Upper lobe of left lung (tissue), 6 donors: ENCODE results near the gene EPM2AIP1. TPM values are rescaled to one million over a fixed set of nuclear protein-coding genes. Genes with fewer than 3 reads are reported as not detected.
"Not testable (repeated sequence)": the region's sequence is repeated elsewhere in the genome, so short reads cannot be mapped to it uniquely, and the experiment has no call there.

Experiments
- ATAC-seq, 2 donors: fragments of 200-7000 bp; cut with Tn5 transposase; one replicate each; pipeline ENCODE4 v1.9.1; 2022; ENCODE audit warnings: mild to moderate bottlenecking in 2 of 2, moderate library complexity in 2 of 2; ENCODE audit not compliant: low FRiP score in 2 of 2
- DNase-seq, 2 donors: peaks; one replicate each; pipeline ENCODE4 v3.0.0-alpha.2; 2019 to 2020
- H3K27ac ChIP-seq, 4 donors: fragments of 200-600 bp; sonication (generic); one replicate each; pipeline ENCODE4 v1.5.1; 2016 to 2019
- H3K27me3 ChIP-seq, 4 donors: fragments of 200-600 bp; sonication (generic); one replicate each; pipeline ENCODE4 v1.5.1; 2017 to 2019
- H3K36me3 ChIP-seq, 4 donors: fragments of 200-600 bp; sonication (generic); one replicate each; pipeline ENCODE4 v1.5.1; 2016 to 2019
- H3K4me1 ChIP-seq, 4 donors: fragments of 200-600 bp; sonication (generic); one replicate each; pipeline ENCODE4 v1.5.1; 2018 to 2019
- H3K4me3 ChIP-seq, 4 donors: fragments of 200-600 bp; sonication (generic); one replicate each; pipeline ENCODE4 v1.5.1; 2017 to 2019; ENCODE audit warnings: mild to moderate bottlenecking in 2 of 4, moderate library complexity in 1 of 4
- H3K9me3 ChIP-seq, 4 donors: fragments of 200-600 bp; sonication (generic); one replicate each; pipeline ENCODE4 v1.5.1; 2018 to 2019
- CTCF ChIP-seq, 6 experiments: fragments of 450-650 bp in 4 of 6; fragments of 200-600 bp in 2 of 6; sonication (generic) in 2 of 6; IDR thresholded peaks; one replicate each; pipeline ENCODE4 v1.5.1; 2016 to 2019; ENCODE audit warnings: antibody characterized with exemption in 6 of 6
- EP300 ChIP-seq, 4 donors: sonication (generic); formaldehyde crosslinking; IDR thresholded peaks; one replicate each; pipeline ENCODE4 v1.5.1; 2017; ENCODE audit warnings: antibody characterized with exemption in 4 of 4, control low read depth in 2 of 4
- POLR2A ChIP-seq, 4 donors: fragments of 450-650 bp; IDR thresholded peaks; one replicate each; pipeline ENCODE4 v1.5.1; 2016 to 2017; ENCODE audit warnings: antibody characterized with exemption in 4 of 4, mild to moderate bottlenecking in 2 of 4
- POLR2AphosphoS5 ChIP-seq, 2 donors: sonication (generic); formaldehyde crosslinking; IDR thresholded peaks; one replicate each; pipeline ENCODE4 v1.5.1; 2017; ENCODE audit warnings: antibody characterized with exemption in 2 of 2
- whole genome bisulfite sequencing, 2 donors: methylation state at CpG; one replicate each; pipeline ENCODE4 v1.1.5; 2017 to 2018; 5-methylcytosine and 5-hydroxymethylcytosine counted together
- total RNA-seq, 6 donors: library from RNA; depleted of rRNA in 4 of 6; stranded (reverse); fragments of >200 nt in 4 of 6; gene quantifications; one replicate each; pipeline versions ENCODE4 v1.1.0 to v1.2.1, GENCODE V29; 2016 to 2021
- donor health status: DM: no; HTN: no; CAD: no; lungs with moderate emphysema.
- donor health status: DM: no; HTN: yes; CAD: no; lungs with severe emphysema.

The EPM2AIP1 gene
- total RNA-seq = 10 to 100 TPM; 12.5 to 44.0 (median 18.1) TPM

GRCh38 chr3:36992806-36993325, at the start of gene EPM2AIP1:
TSS of gene EPM2AIP1 (minus strand) at chr3:36993131. CDS start at chr3:36993077, 54 bp downstream.
- Histone ChIP-seq H3K36me3 (peaks cover 5 to 27% (median 7%) of the 10 kb centered on the region in 4 donors), H3K4me3 (peak within 1 kb of the TSS; percentile 58 to 76 (median 61)), H3K9me3 (no peaks in the 10 kb centered on the region), H3K27ac (peak within 1 kb of the TSS; percentile 95 to 100 (median 99)), H3K27me3 (no peaks in the 10 kb centered on the region), H3K4me1 (peaks cover 38 to 54% (median 48%) of the 10 kb centered on the region in 4 donors)
- WGBS, 2 donors = 2 to 8% methylated on average over 2 to 48 of the region's 48 CpGs
- peak in 3 of 4 donors; percentile 96 to 98 (median 96) for TF ChIP-seq POLR2A (IDR thresholded peaks at IDR 0.05)
- TF ChIP-seq EP300 (IDR thresholded peaks at IDR 0.05) = peak in 1 of 4 donors; percentile 81
- peak; percentile 84 to 98 for TF ChIP-seq POLR2AphosphoS5 (IDR thresholded peaks at IDR 0.05)
- TF ChIP-seq CTCF (IDR thresholded peaks at IDR 0.05) = peak in 4 of 6 experiments; percentile 37 to 83 (median 56)
- ATAC-seq = peak; percentile 97 to 99
- DNase-seq = peak; percentile 96 to 99

GRCh38 chr3:37042712-37043111, 49.8 kb upstream of the EPM2AIP1 start:
- H3K4me3 ChIP-seq, H3K4me1 ChIP-seq, H3K27me3 ChIP-seq, ATAC-seq, H3K27ac ChIP-seq, H3K9me3 ChIP-seq, DNase-seq: not testable (repeated sequence)
- 74 to 78% methylated on average over 3 of the region's 3 CpGs for WGBS, 2 donors
- peaks cover 5 to 51% (median 23%) of the 10 kb centered on the region in 4 donors for H3K36me3 ChIP-seq

GRCh38 chr3:37041546-37042195, 48.7 kb upstream of the EPM2AIP1 start:
- WGBS, 2 donors = 71 to 73% methylated on average over 1 of the region's 1 CpG
- Histone ChIP-seq H3K4me1 (peaks cover 0 to 5% (median 2%) of the 10 kb centered on the region in 4 donors), H3K9me3 (no peaks in the 10 kb centered on the region), H3K4me3 (no peak overlapping the region), H3K27ac (no peak overlapping the region), H3K27me3 (no peaks in the 10 kb centered on the region), H3K36me3 (peaks cover 0 to 50% (median 15%) of the 10 kb centered on the region in 4 donors)
- TF ChIP-seq POLR2A (IDR thresholded peaks at IDR 0.05) = no peak
- no peak for TF ChIP-seq POLR2AphosphoS5 (IDR thresholded peaks at IDR 0.05)
- TF ChIP-seq CTCF (IDR thresholded peaks at IDR 0.05) = no peak
- TF ChIP-seq EP300 (IDR thresholded peaks at IDR 0.05) = no peak
- ATAC-seq (no peak), DNase-seq (no peak)

DNA sequence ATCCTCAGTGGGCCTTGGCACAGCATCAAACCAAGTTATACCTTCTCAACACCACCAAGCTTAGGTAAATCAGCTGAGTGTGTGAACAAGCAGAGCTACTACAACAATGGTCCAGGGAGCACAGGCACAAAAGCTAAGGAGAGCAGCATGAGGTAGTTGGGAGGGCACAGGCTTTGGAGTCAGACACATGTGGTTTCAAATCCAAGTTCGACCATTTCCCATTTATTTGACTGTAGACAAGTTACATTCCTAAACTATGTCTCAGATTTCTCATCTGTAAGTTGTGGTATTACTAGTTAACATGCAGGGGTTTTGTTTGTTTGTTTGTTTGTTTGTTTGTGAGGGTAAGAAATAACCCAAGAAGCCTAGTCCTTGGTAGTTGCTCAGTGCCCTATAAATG, 47.3 kb upstream of the EPM2AIP1 start:
- 90 to 93% methylated on average over 1 of the region's 1 CpG for WGBS, 2 donors
- no peak for DNase-seq

More for the DNA sequence above, 47.3 kb upstream of the EPM2AIP1 start:
- ATAC-seq = no peak
- Histone ChIP-seq H3K27me3 (no peaks in the 10 kb centered on the region), H3K9me3 (no peaks in the 10 kb centered on the region), H3K36me3 (peaks cover 0 to 63% (median 23%) of the 10 kb centered on the region in 4 donors), H3K27ac (no peak overlapping the region), H3K4me3 (no peak overlapping the region), H3K4me1 (peaks cover 0 to 5% (median 2%) of the 10 kb centered on the region in 4 donors)
- TF ChIP-seq CTCF (IDR thresholded peaks at IDR 0.05) (no peak), POLR2A (IDR thresholded peaks at IDR 0.05) (no peak), POLR2AphosphoS5 (IDR thresholded peaks at IDR 0.05) (no peak), EP300 (IDR thresholded peaks at IDR 0.05) (no peak)
